ENCODE results near the gene ATOSB.

The ATOSB gene

DNA sequence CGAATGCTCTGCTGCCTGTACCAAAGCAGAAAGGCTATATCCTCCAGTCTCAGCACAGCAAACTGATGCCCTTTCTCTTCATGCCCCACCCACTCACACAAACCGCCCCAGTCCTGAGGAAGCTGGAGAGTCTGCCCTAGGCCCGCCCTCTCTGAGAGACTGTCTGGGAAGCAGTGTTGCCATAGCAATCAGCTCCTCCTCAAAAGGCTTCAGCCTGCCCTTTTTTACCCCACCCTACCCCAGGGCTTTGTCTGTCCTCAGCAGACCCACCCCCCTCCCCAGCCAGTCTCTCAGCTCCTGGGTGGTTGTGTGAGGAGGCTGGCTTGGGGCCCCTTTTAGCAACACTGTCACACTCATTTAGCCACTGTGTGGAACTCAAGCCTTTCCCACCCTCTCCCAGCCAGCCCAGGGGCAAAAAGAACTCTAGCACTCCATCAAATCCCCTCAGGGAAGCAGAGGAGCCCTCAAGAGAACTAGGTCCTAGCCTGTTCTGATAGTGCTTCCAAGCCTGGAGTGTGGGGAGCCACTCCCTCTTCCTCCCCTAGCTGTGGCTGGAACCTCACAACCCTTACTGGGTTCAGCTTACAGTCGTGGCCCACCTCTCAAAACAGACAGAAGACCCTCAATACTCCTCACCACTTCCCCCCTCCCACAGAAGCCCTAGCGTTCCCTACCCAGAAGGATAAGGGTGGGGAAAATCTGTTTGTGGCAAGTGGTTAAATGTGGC lies 1.4 kb downstream of the ATOSB start:
- DNase-seq (ENCODE audit: low read depth) = no peak

DNA sequence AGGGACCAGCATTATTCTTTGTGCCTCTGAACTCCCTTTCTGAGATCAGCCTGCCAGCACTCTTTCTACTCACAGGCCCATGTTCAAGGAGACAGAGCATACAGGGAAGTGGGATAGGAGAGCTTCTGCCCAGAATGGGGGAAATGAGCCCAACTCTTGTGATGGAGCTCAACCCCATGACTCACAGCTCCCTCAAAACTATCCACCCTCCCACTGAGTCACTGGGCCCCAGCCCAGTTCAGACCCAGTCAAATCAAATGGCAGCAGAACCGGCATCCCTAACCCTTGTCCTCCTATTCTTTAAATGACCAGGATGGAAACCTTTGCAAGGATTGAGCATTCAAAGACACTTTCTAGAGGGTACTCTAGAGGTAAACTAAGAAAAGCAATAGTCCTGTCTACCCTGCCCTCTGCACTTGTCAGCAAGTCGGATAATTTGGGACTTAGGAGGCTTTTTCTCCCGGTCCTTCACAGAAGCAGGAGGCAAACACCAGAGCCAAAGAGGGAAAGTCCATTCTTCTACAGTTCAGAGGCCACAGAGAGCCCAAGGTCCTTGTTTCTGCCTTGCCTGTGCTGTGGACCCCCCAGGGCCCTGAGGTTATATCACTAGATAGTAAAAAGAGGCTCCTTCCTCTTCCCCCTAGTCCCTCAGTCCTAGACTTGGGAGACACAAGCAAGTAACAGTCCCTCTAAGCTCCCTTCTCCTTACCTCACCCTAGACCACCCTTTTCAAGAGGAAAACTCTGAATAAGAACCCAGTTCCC lies 3.2 kb downstream of the ATOSB start:
- no peak for DNase-seq (ENCODE audit: low read depth)

DNA sequence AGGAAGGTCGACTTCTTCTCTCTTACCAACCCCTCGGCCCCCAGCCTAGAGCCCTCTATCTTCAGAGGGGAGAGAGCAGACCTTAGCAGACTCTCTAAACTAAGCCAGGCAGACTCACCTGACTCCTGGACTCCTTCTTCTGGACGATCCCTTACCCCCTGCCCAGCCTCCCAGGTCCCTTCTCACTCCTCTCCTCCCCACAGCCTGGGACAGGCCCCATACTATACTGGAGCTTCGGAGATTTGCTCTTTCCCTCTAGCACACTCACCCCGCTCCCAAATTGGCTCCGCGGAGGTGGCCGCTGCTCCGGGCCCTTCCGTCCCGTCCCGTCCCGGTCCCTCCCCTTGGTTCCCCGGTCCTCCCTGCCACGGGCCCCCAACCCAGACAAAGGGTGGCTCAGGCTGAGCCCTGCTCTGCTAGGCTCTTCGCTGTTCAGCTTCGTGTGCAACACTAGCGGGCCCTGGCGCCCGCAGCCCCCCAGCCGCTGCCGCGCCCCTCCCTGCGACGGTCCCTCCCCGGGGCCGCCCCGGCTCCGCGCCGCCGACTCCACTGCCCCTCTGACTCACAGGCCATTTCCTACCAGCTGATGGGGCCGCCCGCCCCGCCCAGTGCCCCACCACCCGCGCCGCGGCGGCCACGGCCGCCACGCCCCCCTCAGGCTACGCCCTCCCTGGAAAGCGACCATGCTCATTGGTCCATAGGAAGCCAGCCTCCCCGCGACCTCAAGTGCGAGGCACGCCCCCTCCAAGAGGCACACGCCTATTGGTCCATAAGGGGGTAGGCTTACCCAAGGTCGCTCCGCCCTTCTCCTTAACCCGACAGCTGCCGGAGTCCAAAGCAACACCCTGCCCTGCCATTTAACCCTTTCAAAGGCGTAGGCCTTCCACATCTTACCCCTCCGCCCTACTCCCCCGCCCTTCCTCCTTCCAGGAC lies 4.4 kb downstream of the ATOSB start:
- peak; percentile 98 for DNase-seq (ENCODE audit: low read depth)

DNA sequence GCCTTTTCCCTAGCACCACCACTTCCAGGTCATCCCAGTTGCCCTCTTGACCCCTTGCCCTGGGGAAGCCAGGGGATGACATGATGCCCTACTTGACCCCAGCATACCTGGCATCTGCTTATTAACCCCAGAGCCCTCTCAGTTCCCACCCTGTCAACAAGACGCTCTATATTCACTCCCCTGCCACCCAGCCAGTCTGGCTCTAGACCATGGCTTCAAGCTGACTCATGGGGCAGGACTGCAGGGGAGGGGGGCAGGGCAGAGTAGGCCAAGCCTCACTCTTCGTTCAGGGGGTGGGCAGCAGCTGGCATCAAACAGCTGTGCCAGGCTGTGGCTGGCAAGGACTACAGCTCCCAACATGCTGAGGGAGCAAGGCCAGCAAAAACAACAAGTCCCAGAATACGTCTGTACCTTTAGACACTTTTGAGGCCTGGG lies 5.3 kb downstream of the ATOSB start:
- DNase-seq (ENCODE audit: low read depth) = no peak

DNA sequence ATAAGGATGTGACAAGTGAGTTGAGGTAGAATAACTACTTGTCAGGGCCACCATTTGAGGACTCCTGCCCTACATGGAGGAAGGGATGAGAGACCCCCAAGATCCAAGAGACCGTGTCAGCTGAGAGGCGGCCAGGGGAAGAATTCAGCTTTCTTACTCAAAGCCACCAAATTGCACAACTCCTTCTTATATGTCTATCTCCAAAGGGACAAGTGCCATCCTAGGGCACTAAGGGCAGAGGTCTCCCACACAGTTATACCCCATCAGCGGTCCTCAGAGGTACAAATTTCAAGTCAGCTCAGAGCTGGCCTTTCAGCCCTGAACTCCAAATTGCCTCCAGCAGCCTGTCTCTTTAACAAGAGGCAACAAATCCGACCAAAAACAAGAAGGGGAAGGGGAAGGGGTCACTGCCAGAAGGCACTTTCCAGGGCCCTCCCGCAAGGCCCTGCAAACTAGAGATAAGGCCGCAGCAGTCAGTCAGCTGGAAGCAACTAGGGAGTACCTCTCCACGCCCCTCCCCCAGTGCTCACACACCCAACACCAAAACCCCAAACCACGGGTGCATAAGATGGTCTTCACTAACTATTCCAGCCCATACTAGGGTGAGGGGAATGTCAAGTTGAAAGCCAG lies 6.6 kb downstream of the ATOSB start:
- no peak for DNase-seq (ENCODE audit: low read depth)

DNA sequence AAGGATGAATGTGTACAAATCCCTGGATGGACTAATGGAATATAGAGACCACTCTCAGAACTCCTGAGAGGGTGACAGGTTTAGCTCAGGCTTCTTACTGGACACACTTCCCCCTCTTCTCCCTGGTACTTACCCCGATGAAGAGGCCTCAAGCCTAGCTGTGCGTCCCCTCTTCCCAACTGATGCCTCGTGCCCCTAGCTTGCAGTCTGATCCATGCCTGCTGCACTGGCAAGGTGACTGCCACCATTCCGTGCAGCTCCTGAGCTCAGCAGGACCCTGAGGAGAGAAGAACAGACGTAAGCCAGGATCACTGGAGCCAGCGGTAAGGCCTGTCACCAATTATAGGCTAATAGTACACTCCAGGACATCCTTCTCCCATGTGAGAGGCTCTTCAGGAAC lies 7.2 kb downstream of the ATOSB start:
- no peak for DNase-seq (ENCODE audit: low read depth)

DNA sequence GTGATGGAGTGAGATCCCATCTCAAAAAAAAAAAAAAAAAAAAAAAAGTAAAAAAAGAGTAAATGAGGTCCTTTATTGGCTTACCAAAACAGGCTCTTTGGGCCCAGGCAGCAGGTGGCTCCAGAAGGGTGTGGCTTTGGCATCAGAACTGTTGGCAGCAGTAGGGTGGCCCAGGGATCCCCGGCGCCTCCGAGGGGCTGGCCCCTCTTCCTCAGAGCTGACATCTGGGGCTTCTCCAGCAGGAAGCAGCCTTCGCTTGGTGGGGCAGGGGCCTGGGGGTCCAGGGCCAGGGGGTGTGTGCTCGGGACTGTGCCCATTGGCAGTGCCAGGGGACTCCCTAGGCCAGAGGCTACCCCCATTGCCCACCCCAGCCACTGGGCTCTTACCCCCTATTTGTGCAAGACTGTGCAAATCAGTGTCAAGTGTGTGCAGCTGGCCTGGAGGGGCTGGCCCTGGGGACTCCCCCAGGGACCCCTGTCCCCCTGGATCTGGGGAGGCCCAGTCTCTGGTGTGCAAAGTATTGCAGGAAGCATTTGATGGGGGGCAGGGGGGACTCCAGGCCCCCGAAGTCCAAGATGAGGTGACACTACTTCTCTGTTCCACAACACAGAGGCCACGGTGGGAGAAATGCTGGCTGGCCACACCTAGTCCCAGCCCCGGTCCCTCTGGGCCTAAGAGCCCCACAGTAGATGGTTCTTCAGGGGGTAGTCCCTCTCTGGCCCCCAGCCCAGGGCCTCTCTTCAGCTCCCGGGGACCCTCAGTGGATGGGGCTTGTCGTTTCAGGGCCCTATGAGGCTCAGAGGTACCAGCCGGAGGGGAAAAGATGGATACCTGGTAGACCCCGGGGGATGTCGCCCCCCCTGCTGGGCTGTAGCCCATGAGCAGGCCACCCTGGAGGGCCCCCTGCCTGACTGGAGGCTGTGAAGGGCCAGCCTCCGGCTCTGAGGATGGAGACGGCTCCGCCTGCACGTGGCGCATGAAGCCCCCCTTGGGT lies 8.1 kb downstream of the ATOSB start:
- no peak for DNase-seq (ENCODE audit: low read depth)

DNA sequence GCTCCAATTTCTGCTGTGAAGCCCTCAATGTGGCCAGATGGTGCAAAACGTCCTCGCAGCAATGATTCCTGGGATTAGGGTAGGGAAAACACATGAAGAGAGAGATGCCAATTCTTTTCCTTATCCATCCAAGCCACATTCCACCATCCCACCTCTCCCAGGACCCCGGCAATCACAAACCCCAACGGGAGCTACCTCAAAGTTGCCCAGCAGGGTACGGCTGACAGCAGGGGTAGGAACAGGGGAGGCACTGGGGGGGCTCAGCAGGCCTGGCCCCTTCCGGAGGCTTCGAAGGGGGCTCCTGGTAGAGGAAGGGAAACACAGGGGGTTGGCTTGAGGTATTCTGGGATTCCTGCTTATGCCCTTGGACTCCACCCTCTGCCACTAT lies 9.3 kb downstream of the ATOSB start:
- DNase-seq (ENCODE audit: low read depth) = no peak

DNA sequence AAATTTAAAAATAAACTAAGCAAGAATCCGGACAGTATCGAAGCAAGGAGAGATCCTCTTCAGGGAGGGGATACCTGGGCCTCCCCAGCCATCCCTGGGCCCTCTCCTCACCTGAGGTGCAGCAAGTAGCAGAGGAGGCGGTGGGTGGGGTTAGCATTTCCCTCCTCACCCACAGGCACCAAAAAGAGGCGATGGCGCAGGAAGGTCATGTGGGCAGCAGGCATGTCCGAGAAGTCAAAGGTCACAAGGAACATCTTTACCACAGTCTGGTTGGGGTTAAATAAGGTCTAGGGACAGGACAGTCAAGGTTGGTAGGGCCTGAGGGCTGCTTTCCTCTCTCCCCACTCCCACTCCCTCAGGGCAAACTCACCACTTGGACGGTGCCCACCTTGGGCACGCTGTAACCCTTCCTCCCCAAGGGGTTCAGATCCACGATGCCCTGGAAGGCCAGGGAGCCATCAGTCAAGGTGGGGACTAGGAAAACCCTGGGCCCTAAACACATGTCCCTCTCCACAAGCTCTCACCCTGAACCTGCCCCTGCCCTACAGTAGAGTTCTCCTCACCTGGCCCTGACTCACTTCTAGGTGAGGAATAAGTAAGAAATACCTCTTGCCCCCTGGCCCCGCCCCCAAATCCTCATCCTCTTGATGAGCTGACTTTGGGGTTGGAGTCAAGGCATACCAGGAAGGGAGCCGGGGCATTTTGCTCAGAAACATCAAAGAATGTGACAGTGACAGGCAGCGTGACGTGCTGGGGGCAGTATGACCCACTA lies 9.9 kb downstream of the ATOSB start:
- no peak for DNase-seq (ENCODE audit: low read depth)

DNA sequence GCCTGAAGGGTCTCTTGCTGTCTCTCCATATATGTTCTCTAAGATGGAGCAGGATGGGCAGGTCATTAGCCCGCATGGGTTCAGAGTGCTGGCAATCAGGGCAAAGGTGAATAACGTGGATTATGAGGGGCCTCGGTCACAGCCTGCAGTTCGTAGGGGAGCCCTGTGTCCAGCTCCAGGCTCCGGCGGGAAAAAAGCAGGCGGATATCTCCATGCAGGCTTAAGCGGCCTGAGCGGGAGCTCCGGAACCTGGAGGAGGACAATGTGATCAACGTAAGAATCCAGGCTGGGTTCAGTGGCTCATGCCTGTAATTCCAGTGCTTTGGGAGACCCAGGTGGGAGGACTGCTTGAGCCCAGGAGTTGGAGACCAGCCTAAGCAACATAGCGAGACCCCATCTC lies 10.5 kb downstream of the ATOSB start:
- no peak for DNase-seq (ENCODE audit: low read depth)

DNA sequence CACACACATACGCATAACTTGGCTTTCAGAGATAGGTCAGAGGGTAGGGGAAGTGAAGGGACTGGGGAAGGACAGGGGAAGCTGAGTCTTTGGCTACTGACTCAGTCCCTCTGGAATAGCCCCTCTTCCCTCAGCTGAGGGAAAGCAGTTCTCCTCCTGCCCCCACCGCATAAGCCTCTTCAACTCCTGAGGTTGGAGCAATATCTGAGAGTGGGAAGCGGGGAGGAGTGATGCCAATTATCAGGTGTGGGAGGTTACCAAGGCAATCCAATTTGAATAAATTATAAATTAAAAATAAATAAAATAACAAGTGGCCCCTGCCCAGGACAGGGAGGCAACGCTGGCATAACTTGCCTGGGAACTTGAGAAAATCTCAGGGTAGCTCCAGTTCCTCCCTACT lies 11.1 kb downstream of the ATOSB start:
- DNase-seq (ENCODE audit: low read depth) = no peak

DNA sequence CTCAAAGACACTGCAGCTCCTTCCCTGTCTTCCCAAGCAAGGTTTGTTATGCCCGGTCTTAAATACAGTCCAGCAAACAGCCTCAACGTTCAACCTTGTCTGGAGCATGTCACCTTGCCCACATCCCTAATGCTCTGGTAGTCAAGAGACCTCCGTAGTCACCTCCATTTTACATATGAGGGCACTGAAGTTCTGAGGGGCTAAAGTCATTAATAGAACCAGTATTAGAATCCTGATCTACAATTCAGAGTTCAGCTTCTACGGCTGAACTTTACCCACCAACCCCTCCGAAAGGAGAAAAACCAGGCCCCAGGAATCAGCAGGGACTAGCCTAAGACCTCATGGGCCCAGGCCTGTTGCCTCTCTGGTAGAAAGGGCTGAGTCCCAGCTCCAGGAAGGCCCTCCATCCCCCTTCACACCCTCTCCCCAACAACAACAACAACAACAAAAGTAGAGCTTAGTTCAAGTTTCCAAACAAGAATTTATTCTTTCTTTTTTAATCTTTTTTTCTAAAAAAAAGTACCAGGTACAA lies 11.9 kb downstream of the ATOSB start:
- DNase-seq (ENCODE audit: low read depth) = no peak

DNA sequence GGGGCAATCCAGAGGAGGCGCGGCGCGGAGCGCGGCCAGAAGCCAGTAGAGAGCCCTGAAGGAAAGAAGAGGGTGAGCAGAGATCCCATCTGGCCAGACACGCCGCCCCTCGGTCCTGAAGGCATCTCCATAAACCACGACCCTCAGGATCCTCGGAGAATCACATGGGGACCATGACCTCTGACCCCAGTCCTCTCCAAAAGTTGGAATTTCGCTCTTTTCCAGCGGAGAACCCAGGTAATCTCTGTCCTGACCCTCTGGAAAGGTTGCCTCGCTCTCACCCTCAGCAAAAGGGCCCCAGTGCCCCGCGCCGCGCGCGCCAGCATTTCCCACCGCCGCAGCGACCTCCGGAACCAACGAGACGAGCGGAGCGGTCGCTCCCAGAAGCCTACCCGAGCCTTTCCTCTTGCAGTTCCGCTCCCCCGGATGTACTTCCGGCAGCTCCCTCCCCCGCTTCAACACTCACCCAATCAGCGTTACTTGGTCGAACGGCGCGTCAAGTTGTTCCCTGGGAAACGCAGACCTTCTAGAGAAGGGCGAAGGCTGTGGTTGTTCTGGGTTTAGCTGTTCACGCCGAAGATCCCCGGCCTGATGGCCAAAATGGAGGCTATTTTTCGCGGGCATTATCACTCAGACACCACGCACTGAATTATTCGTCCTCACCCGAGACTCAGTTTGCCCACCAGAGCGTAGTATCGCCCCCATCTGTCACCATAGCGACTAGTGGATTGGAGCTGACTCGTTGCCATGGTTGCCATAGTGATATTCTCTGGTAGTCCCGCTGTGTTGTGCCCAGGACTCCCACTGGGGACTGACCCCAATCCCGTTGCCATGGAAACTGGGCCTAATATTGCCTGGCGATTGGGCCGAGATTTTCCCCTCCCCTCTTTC lies 12.6 kb downstream of the ATOSB start, which contains the start of gene STOML2:
STOML2 (minus strand) TSS at position 363 of the 891 bp plus-strand sequence; CDS start at position 326, 37 bp downstream.
- peak; percentile 91 for DNase-seq (ENCODE audit: low read depth)

DNA sequence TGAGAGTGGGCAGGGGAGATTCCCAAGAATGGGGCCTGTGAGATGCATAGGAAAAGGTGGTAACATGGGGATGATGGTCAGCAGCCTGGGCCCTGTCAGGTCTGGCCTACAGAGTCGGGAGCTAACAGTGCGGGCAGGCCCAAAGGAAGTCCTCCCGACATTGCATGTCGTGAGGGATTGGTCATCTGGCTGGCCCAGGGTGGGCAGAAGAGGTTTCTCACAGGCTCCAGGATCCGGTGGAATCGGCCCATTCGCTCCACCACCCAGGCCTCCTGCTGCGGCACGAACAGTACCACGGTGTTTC lies 13.2 kb downstream of the ATOSB start:
- no peak for DNase-seq (ENCODE audit: low read depth)

DNA sequence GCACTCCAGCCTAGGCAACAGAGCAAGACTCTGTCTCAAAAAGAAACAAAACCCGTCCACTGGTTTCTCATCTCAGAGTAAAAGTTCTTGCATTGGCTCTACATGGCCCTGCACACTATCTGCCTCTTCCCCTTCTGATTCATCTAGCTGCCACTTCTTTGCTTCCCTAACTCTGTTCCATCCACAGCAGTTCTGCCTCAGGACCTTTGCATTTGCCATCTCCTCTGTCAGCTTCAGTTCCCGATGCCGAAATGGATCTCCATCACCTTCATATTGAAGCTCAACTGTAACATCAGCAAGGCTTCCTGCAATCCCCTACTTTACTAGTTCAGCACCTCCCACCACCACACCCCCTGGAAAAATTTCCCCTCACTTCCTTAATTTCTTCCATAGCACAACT lies 18.1 kb downstream of the ATOSB start:
- DNase-seq (ENCODE audit: low read depth) = no peak

DNA sequence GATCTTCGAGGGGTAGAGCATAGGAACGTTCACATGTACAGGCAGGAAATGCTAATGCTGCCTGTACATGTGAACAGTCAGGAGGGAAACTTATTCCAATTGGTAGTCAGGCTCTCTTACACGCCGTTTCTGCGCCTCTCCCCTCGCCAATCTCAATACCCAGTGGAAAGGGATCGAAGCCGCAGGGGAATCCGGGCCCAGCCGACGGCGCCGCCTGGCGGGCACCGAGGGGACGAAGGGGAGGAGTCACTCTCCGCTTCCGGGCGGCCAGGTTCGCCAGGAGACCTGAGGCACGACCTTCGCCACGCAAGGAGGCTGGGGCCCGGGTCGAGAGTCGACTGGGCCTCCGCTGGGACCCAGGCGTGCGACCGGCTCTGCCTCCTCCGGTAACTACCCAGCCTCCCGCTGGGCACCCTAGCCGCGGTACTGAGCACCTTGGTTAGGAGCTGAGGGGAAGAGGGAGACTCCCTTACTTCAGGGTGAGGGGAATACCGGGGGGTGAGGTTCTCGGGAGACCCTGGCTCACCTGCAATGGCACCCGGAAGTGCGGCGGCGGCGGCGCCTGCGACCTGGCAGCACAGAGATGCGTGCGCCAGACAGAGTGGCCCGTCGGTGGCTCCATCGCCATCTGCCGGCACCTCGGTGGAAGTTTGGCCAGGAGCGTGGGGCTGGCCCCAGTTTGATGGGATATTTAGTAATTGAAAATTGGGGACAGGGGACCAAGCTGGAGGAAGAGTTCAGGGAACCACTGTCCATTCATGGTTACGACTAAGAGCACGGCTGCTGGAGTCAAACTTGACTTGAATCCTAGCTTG lies 19.4 kb downstream of the ATOSB start, which contains the start of gene PIGO:
PIGO (minus strand) TSS at position 557 of the 815 bp plus-strand sequence. CDS start 1,026 bp downstream, outside the sequence.
- DNase-seq (ENCODE audit: low read depth) = no peak

DNA sequence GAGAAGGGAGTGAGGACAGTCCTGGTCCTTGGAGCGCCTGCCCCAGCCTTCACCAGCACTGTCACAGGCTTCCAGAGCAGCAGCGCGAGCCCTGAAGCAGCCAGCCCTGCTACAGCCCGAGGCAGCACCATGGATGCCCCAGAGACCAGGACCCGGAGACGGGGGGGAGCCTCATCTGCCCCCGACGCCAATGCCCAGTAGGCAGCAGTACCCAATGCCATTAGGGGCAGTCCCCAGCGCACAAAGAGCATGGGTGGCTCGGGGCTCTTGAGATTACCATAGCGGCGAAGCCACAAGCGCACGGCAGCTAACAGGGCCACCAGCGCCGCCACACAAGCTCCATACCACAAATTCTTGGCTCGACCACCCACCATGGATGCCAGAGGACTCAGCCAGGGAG lies 24.1 kb downstream of the ATOSB start:
- DNase-seq (ENCODE audit: low read depth) = no peak

DNA sequence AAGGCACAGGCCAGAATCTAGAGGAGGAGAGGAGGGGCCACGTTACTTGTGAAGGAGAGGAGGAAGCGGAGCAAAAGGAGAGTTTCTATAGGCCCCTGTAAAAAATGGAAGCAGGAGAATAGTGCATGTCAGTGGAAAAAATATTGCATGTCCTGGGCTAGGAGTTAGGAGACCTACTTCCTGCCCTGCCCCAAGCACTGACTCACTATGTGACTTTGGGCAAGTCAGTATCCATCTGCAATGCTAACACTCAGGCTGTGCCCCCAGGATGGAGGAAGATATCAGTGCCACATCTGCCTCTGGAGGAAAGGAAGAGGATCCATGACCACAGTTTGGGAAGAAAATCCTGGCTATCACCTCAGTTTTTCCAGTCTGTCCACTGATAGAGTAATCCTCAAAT lies 26.2 kb downstream of the ATOSB start:
- no peak for DNase-seq (ENCODE audit: low read depth)
